ENCODE data around the gene MTHFD1.

GRCh38 chr14:64491637-64492036, 103.5 kb downstream of the MTHFD1 start:
- TF ChIP-seq POLR2AphosphoS5 (IDR thresholded peaks at IDR 0.05; ENCODE audit: insufficient read depth, low read depth, low read length) (no peak), CTCF (IDR thresholded peaks at IDR 0.05; ENCODE audit: extremely low read depth in 1 of 2, insufficient read depth in 1 of 2, low read depth in 1 of 2, low read length in 2 of 2) (no peak), JUN (IDR thresholded peaks at IDR 0.05; ENCODE audit: borderline replicate concordance, insufficient read depth, insufficient read length, low read depth) (no peak), POLR2A (IDR thresholded peaks at IDR 0.05; ENCODE audit: low read depth, low read length) (no peak)

Measured in endothelial cell of umbilical vein (primary cell).